NCI-H748 treated with DMSO at 0.1 percent for 48 hours (cell line): Measurements from ENCODE around the gene PAK5.

Experiments
- DNase-seq: peaks from one replicate; lab custom pipeline; 2025; lab: John Stamatoyannopoulos, UW

The PAK5 gene

GRCh38 chr20:9493803-9494202 is 345.1 kb downstream of the PAK5 start:
- no peak for DNase-seq

GRCh38 chr20:9492067-9492466 is 346.8 kb downstream of the PAK5 start:
- DNase-seq, result no peak

GRCh38 chr20:9491324-9491723 is 347.6 kb downstream of the PAK5 start:
- DNase-seq, result no peak

- no peak for DNase-seq
Observed at GRCh38 chr20:9490631-9491030, 348.2 kb downstream of the PAK5 start.

GRCh38 chr20:9490161-9490560 is 348.7 kb downstream of the PAK5 start:
- DNase-seq, result no peak

DNA sequence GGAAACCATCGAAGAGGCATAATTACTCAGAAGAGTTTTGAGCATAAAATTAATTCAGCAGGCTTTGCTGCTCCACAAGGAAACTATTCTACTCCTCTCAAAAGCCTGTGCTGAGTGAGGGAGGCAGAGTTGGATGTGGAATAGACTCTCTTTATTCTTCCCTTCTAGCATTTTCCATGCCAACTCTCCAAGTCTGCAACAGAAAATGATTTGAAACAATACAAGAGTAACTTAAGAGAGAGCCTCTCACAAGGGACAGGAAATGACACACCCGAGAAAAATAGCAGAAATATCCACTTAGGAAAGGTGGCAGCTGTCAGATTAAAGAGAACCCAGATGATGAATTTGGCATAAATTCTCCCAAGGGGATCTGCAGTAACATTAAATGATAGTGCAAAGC is 350.8 kb downstream of the PAK5 start:
- no peak for DNase-seq
